HL-60 (cell line): Measurements from ENCODE around the gene DNAJC30.

ENCODE experiments used
- DNase-seq, 2 experiments: peaks; one replicate each; pipeline ENCODE4 v3.0.0-alpha.2; 2010 to 2020; ENCODE audit warnings: low read depth in 1 of 2, low spot score in 1 of 2
- H3K27ac ChIP-seq: fragments of 250-450 bp; sonication (Bioruptor Pico); replicated peaks from 2 replicates; pipeline ENCODE4 v1.5.1; 2020; ENCODE audit warnings: mild to moderate bottlenecking, moderate library complexity
- H3K27me3 ChIP-seq: fragments of 250-450 bp; sonication (Bioruptor Pico); 2 replicates; pipeline ENCODE4 v1.5.1; 2021; ENCODE audit warnings: mild to moderate bottlenecking, moderate library complexity; ENCODE audit not compliant: insufficient read depth, poor library complexity, severe bottlenecking
- H3K4me3 ChIP-seq: replicated peaks from 2 replicates; pipeline ENCODE4 v1.5.1; 2011; ENCODE audit warnings: mild to moderate bottlenecking, control low read depth, low read length; ENCODE audit not compliant: insufficient read depth
- CTCF ChIP-seq: IDR thresholded peaks from one replicate; pipeline ENCODE4 v1.5.1; 2011; ENCODE audit warnings: low read length, control low read depth, inconsistent platforms; ENCODE audit not compliant: insufficient read depth
- GABPA ChIP-seq: IDR thresholded peaks from 2 replicates; pipeline ENCODE4 v1.6.1; 2012; ENCODE audit warnings: low read depth
- POLR2AphosphoS5 ChIP-seq: IDR thresholded peaks from 2 replicates; pipeline ENCODE4 v1.6.1; 2012; ENCODE audit warnings: low read depth
- SPI1 ChIP-seq: IDR thresholded peaks from 2 replicates; pipeline ENCODE4 v1.6.1; 2012; ENCODE audit warnings: low read depth, mild to moderate bottlenecking, borderline replicate concordance
- TF ChIP-seq, protein P1 (sequence below): IDR thresholded peaks from 2 replicates; pipeline ENCODE4 v1.6.1; 2012; ENCODE audit warnings: low read depth; ENCODE audit not compliant: insufficient replicate concordance

Gene DNAJC30

DNA sequence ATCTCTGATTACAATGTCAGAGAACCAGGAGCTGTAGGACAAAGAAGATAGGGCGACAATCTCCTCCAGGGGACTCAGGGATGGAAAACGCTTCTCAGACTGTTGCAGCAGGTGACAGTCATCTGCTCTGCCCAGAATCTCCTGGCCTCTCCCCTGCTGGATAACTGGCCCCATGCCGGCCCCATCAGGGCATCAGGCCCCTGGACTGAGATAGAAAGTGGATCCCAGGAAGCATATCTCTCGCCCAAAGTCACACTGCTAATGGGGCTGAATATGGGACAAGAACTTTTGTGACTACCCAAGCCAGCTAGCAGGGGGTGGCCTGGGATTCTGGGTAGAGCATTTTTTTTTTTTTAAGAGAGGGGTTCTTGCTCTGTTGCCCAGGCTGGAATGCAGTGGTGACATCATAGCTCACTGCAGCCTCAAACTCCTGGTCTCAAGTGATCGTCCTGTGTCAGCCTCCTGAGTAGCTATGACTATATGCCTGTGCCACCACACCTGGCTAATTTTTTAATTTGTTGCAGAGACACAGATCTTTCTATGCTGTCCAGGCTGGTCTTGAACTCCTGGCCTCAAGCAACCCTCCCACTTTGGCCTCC is 38.5 kb downstream of the DNAJC30 start:
- no peak for DNase-seq
- no peak overlapping the region for H3K4me3 ChIP-seq
- H3K27me3 ChIP-seq = peaks cover 22% of the 10 kb centered on the region
- TF ChIP-seq SPI1 (no peak), GABPA (no peak), CTCF (no peak), POLR2AphosphoS5 (no peak)
- TF ChIP-seq, protein P1, sequence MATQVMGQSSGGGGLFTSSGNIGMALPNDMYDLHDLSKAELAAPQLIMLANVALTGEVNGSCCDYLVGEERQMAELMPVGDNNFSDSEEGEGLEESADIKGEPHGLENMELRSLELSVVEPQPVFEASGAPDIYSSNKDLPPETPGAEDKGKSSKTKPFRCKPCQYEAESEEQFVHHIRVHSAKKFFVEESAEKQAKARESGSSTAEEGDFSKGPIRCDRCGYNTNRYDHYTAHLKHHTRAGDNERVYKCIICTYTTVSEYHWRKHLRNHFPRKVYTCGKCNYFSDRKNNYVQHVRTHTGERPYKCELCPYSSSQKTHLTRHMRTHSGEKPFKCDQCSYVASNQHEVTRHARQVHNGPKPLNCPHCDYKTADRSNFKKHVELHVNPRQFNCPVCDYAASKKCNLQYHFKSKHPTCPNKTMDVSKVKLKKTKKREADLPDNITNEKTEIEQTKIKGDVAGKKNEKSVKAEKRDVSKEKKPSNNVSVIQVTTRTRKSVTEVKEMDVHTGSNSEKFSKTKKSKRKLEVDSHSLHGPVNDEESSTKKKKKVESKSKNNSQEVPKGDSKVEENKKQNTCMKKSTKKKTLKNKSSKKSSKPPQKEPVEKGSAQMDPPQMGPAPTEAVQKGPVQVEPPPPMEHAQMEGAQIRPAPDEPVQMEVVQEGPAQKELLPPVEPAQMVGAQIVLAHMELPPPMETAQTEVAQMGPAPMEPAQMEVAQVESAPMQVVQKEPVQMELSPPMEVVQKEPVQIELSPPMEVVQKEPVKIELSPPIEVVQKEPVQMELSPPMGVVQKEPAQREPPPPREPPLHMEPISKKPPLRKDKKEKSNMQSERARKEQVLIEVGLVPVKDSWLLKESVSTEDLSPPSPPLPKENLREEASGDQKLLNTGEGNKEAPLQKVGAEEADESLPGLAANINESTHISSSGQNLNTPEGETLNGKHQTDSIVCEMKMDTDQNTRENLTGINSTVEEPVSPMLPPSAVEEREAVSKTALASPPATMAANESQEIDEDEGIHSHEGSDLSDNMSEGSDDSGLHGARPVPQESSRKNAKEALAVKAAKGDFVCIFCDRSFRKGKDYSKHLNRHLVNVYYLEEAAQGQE = no peak
- H3K27ac ChIP-seq = no peak overlapping the region

DNA sequence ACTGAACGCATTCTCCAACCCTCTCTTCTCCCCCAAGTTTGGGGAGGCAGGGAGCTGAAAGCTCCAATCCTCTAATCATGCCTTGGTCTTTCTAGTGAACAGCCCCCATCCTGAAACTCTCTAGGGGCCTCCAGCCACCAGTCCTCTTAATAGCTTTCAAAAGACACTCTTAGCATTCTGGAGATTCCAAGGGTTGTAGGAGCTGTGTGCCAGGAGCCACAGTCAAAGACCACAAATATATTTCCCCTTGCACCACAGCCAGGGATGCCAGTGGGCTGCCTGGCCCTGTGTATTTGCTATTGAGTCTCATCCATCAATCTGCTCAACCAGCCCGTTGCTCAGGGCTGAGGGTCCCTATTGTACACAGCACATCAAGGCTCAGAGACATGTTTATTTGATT is 40.4 kb downstream of the DNAJC30 start:
- Histone ChIP-seq H3K27me3 (peaks cover 13% of the 10 kb centered on the region), H3K4me3 (no peak overlapping the region), H3K27ac (no peak overlapping the region)
- no peak for DNase-seq
- TF ChIP-seq GABPA = no peak
- TF ChIP-seq, protein P1 = no peak
- no peak for TF ChIP-seq CTCF
- TF ChIP-seq POLR2AphosphoS5 = no peak
- no peak for TF ChIP-seq SPI1

DNA sequence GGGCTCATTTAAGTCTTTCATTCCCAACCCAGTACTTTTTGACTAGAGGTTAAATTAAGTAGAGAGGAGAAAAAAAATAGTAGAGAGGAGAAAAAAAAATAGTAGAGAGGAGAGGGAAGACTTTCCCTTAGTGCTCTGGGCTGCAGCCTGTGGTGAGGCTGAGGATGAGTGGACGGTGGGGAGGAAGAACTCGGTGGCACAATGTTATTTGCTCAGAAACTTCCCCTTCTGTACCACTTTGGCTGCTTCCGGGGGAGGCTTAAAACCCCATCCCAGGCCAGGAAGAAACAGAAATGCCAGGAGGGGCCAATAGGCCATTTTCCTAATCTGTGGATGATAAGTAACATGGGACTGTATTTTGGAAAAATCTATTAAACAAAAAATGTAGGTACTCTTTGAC is 44.3 kb downstream of the DNAJC30 start:
- H3K27ac ChIP-seq = no peak overlapping the region
- peak in 1 of 2 experiments; percentile 54 for DNase-seq
- no peaks in the 10 kb centered on the region for H3K27me3 ChIP-seq
- TF ChIP-seq GABPA = peak; percentile 73
- TF ChIP-seq CTCF = no peak
- no peak overlapping the region for H3K4me3 ChIP-seq

DNA sequence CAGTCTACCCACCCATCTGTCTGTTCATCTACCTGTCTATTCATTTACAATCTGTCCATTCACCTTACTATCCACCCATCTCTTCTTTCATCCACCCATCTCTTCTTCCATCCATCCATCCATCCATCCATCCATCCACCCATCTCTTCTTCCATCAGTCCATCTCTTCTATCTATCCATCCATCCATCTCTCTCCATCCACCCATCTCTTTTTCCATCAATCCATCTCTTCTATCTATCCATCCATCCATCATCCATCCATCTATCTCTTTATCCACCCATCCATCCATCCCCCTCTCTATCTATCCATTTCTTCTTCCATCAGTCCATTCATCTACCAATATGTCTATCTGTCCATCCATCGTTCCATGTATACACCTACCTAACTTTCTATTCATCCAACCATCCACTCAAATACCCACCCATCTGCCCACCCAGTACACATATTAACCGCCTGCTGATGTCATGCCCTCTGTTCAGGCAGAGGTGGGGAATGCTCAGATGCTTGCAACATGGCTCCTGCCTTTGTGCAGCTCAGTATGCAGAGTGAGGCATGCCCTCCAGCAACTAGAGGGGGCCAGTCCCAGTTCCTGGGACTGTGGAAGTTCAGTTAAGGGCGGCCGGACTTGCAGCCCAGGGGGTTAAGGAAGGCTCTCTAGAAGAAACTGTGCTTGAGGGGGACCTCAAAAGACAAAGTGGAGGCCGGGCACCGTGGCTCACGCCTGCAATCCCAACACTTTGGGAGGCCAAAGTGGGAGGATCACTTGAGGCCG is 47.6 kb downstream of the DNAJC30 start:
- TF ChIP-seq CTCF (no peak), SPI1 (no peak), POLR2AphosphoS5 (no peak), GABPA (no peak)
- TF ChIP-seq, protein P1 = no peak
- Histone ChIP-seq H3K27me3 (peaks cover 3% of the 10 kb centered on the region), H3K4me3 (no peak overlapping the region), H3K27ac (no peak overlapping the region)
- no peak for DNase-seq
